Stimulated activated CD4-positive, alpha-beta T cell treated with anti-CD3 and anti-CD28 coated beads, TNF-alpha, amount 100 ng/mL, for 24 hours (primary cell): ENCODE results near the gene KLK15.

Experiments used
- DNase-seq, 3 experiments: peaks; one replicate each; pipeline ENCODE4 v3.0.0-alpha.2; 2020; ENCODE audit warnings: low read depth in 3 of 3

Gene KLK15

DNA sequence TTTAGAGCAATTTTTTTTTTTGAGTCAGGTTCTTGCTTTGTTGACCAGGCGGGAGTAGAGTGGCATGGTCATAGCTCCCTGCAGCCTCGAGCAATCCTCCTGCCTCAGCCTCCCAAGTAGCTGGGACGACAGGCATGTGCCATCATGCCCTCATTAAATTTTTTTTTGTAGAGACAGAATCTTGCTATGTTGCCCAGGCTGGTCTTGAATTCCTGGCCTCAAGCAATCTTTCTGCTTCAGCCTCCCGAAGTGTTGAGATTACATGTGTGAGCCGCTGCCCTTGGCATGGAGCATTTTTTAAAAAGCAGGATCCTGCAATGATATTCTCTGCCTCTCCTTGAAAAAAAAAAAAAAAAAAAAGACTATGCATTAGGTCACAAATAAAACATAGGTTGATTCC, 57.2 kb downstream of the KLK15 start:
- DNase-seq: no peak
